Stimulated activated CD4-positive, alpha-beta T cell treated with anti-CD3 and anti-CD28 coated beads, Interleukin-4, amount 100 ng/mL, for 1 hour (primary cell): ENCODE data around the gene PPP2R5C.
"Not testable (repeated sequence)": the region's sequence is repeated elsewhere in the genome, so short reads cannot be mapped to it uniquely, and the experiment has no call there.

Source experiments
- DNase-seq: peaks from one replicate; pipeline ENCODE4 v3.0.0-alpha.2; 2020

The PPP2R5C gene

DNA sequence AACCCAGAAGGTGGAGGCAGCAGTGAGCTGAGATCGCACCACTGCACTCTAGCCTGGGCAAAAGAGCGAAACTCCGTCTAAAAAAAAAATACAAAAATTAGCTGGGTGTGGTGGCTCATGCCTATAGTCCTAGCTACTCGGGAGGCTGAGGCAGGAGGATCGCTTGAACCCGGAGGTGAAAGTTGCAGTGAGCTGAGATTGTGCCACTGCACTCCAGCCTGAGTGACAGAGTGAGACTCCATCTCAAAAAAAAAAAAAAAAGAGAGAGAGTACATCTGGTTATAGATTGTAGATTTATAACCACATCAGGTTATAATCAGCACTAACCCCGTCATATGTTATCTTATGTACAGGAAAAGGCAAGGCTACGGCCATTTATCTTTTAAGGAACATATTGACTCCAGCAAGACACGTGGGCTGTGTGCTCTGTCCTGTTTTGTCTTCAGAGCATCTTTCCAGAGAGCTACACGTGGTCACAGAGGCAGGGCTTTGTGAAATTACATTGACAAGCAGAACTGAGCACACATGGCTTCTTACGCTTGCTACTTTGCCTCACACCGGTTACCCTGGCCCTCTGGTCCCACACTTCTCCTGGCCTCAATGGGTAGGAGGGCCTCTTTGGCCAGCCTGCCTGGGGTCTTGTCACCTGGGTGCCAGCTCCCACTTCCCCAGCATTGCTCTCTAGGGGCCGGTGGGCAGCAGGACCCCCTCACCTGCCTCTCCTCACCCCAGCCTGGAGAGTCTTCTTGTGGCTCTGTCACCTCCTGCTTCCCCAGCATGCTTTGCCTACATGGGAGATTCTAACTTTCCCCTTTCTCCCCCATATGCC lies 196.1 kb downstream of the PPP2R5C start:
- DNase-seq: no peak

GRCh38 chr14:101958418-101959180 lies 197.1 kb downstream of the PPP2R5C start:
- no peak for DNase-seq

DNA sequence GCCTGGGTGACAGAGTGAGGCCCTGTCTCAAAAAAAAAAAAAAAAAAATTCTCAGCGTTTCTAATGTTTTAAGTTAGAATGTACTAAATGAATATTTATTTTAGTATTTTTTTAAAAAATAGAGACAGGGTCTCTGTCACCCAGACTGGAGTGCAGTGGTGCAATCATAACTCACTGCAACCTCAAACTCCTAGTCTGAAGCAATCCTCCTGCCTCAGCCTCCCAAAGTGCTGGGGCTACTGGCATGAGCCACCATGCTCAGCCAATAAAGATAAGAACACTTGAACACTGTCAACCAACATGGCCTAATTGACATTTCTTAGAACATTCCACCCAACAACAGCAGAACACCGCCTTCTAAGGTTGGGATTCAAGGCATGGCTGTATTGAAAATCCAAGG lies 197.8 kb downstream of the PPP2R5C start:
- DNase-seq: no peak

DNA sequence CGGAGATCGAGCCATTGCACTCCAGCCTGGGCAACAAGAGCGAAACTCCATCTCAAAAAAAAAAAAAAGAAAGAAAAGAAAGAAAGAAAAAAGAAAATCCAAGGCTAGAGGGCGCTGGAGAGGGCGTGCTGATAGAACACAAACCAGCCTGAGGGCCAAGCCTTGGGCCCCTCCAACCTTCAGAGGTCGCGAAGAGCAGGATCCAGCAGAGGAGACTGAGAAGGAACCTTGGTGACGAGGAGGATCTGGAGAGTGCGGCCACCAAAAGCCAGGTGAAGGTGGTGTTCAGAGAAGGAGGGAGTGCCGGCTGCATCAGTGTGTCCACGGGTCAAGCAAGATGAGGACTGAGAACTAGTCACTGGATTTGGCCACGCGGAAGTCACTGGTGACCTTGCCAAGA lies 198.7 kb downstream of the PPP2R5C start:
- peak; percentile 20 for DNase-seq

DNA sequence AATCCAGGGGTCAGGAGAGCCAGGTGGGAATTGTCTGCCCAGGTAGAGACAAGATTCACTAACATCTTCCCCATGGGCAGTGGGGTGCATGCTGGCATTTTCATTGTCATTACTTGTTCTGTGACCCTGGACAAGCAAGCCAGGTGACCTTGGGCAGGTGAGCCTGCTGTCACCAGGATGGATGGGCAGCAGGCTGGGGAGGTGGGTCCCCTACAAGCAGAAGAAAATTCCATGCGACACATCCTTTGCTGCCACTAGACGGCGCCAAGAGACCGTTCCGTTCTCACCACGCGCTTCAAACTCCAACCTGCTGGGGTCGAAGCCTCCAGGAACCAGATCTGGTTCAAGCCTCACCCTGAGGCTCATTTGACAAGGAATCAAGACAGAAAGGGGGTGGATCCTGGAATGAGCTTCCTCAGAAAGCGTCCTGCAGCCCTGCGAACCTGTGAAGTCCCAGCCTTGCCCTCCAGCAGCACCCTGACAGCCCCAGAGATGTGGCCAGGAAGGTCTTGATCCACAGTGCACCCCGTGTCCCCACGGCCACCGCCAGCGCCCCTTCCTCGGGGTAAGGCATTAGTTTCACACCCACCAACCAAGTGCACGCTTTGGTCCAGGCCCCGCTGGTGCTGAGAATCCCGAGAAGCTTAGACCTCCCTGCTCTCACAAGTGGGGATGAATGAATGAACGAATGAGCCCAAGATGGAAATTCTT lies 199.7 kb downstream of the PPP2R5C start:
- peak; percentile 75 for DNase-seq

DNA sequence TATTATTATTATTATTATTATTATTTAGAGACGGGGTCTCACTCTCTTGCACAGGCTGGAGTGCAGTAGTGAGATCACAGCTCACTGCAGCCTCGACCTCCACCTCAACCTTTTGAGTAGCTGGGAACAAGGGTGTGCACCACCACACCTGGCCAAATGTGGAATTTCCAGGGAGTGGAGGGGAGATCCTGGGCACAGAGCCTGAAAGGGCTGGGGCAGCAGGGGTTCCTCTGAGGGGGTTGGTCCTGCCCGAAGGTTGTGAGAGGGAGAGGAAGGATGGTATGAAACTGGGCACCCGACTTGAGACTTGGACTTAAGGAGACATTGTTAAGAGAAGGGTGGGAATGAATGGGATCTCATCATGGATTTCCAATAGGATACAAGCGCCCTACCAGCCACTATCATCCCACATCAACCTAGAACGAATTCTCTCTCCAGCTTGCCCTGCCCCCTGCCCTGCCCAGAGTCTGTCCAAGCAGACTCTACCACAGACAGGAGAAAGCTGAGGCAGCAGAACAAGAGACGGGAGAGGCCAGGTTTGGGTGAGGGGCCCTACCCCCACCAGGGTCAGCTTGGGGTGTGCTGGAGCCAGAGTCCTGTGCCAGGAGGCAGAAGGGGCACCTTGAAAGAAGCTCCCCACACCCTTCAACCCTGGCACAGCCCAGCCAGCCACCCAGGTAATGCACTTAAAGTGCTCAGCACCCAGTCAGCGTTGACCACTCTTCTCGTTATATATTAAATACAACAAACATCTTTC lies 200.4 kb downstream of the PPP2R5C start:
- no peak for DNase-seq

DNA sequence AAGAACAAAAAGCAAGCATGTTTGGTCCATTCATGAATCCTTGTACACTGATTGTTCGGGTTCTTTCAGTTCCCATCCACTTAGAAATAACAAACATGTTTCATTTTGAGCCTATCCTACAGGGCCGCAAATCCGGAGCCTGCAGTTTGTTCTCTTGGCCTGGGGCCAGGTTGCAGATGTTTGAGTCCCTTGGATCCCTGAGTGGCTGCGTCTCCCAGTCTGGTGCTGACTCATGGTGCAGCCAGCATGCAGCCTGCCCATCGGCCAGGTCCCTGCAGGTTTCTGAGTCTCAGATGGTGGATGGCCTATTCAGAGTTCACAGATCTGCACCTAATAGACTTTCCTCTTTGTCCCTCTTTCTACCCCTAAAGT lies 201.0 kb downstream of the PPP2R5C start:
- DNase-seq: no peak

GRCh38 chr14:101963052-101963451 lies 201.5 kb downstream of the PPP2R5C start:
- no peak for DNase-seq

DNA sequence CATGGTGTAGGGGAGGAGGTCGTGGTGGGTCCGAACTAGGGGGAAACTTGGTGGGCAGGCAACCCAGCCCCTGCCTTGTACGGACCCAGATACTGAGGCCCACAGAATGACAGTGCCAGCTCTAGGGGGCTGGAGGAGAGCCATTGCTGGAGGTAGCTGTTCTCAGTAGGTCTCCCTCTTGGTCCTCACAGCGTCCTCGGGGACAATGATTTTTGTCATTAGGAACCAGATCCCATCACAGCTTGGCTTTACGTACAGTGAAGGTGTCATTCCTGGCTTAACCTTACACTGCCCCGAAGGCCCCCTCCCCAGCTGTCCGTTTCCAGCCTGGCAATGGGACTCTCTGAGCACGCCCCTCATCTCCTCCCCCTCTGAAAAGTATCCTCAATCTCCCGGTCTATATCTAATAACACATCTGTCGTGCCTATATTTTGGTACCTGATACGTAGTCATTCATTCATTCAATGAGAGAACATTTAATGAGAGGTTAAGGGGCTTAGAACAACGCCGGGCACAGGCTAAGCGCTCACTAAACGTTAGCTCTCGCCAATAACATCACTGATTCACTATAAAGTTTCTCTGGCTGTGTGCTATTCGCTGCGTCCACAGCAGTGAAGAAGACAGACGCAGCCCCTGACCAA lies 202.3 kb downstream of the PPP2R5C start:
- DNase-seq: no peak

- DNase-seq: peak; percentile 89
Measured at GRCh38 chr14:101964297-101965180, 203.0 kb downstream of the PPP2R5C start, which contains the start of gene DYNC1H1. Gene DYNC1H1 (plus strand): TSS chr14:101964573. CDS start chr14:101964692, 119 bp downstream.

DNA sequence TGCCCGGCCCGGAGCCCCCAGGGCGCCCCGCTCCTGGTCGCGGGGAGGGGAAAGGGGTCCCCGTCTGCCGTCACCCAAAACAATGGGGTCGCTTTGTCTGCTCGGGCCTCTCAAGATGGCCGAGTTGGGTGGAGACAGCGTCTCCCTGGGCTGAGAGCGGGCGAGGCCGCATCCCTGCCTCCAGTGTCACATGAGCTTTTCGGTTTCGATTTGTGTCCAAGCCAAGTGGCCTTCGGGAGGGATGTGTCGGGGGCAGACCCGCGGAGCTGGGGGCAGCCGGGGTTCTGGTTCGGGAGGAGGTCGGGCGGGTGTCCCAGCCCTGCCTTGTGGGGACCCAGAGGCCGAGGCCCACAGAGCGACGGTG lies 203.7 kb downstream of the PPP2R5C start:
- DNase-seq: peak; percentile 46

DNA sequence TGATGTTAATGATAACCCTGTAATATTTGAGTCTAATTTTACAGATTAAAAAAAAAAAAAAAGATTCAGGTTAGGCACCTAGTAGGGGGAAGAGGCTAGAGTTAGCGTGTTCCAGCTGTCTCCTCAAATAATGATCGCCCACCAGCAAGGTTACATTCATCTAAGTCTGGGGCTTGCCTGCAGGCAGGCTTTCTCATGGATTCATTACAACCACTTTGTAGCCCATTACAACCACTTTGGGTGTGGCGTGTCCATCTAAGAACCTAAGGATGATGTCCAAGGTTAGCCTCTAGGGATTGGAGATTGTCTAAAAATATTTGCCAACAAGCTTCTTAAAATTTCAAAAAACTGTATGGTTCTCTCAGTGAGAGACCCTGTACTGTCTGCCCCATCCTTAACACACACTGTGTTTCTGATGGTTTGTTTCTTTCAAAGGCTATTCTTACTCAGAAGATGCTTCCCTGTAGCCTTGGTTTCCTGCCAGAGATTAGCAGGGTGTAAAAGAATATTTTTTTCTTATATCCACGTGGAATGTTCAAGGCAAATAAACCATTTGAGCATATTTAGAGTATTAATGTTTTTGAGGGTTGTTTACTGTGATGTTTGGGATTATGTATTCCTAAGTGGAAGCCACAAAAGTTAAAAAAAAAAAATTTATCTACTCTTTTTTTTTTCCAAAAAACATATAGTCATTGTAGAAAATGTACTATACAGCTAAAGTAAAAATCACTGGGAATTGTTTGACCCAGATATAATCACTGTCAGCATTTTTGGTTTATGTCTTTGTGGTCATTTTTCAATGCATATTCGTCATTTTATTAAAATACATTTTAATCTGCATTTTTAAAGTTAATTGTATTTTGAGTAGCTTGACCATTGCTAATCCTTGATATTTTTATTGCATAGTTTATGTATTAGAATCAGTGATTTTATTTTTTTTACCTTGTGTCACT lies 204.5 kb downstream of the PPP2R5C start:
- DNase-seq: no peak

DNA sequence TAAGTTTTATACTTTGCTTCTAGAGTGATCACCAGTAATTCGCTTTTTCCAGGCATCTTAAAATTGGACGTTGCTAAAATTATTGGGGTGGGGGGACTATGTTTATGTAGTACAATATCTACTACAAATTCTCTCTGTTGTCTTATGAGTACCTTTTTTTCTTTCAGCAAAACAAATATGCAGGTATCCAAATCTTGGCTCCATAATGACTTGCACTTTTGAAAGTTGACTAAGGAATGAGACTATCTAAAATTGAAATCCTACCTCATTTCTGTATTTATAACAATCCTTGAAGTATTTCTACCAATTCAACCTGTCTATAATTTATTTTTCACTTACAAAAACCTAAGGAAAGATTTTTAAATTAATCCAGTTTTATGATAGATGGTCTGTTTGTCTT lies 205.2 kb downstream of the PPP2R5C start:
- DNase-seq: no peak

- DNase-seq: no peak
Measured at GRCh38 chr14:101968186-101968585, 206.7 kb downstream of the PPP2R5C start.

DNA sequence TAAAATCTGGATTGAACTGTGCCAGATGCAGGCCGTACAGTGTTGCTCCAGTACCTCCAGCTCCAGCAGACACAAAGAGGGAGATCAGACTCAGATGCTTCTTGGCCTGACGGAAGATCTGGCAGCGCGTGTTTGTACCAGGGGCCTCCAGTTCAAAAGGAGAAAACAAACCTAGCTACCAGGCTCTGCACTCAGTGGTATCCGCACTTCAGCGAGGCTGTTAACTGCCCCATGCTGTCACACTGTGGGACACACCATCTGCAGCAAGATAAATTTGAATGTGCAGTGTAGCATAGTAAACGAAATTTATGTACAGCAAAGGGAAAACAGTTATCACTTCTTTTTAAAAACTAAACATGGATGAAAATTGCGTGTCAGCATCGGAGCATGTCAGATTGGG lies 208.0 kb downstream of the PPP2R5C start:
- DNase-seq: no peak

GRCh38 chr14:101970830-101971400 lies 209.4 kb downstream of the PPP2R5C start:
- no peak for DNase-seq

DNA sequence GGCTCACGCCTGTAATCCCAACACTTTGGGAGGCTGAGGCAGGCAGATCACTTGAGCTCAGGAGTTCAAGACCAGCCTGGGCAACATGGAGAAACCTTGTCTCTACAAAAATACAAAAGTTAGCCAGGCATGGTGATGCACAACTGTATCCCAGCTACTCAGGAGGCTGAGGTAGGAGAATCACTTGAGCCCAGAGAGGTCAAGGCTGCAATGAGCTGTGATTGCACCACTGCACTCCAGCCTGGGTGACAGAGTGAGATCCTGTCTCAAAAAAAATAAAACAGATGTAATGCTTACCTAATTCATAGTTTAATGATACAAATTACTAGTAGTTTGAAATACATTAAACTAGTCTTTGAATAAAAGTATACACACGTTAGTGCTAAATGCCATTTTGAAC lies 209.9 kb downstream of the PPP2R5C start:
- DNase-seq: not testable (repeated sequence)

DNA sequence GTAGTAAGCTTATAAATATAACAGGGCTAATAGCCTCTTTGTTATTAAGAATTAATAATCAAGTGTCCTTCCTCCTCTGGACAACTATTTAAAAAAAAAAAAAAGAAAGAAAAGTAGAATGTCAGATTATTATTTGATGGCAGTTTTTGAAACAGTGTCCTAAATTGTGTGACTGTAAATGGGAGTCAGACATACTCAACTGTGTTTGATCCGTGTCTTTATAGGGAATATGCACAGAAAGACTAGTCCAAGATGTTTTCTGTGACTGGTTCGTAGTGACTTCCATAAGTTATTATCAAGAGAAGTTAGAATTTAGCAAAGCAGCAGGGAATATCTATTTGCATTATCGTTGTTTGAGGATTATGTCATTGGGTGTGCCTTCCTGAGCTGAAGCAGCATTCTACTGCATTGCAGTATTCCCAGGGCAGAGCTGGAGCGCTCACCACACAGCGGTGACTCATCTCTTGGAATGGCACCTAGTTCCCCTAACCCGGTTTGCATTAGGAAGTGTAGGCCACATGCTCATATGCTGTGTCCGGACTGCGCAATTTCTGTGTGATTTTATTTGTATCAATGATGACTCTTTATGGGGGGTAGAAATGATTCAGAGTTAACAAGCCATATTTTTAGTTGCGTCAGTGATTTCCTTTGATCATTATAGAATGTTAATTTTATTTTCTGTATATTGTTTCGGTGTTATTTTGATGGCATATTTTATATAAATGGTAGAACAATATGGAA lies 210.8 kb downstream of the PPP2R5C start:
- DNase-seq: no peak

- no peak for DNase-seq
Measured at GRCh38 chr14:101973356-101973755, 211.8 kb downstream of the PPP2R5C start.
